Activated naive CD4-positive, alpha-beta T cell treated with anti-CD3 and anti-CD28 coated beads, Interleukin-2, amount 50 U/mL, for 72 hours (primary cell): ENCODE measurements around the gene ALX4. TPM values are rescaled to one million over a fixed set of nuclear protein-coding genes. Genes with fewer than 3 reads are reported as not detected.

Experiments used
- ATAC-seq, 2 donors: fragments of 150-1000 bp; cut with Tn5 transposase; 2 replicates each; pipeline ENCODE4 v1.10.0; 2021; ENCODE audit warnings: mild to moderate bottlenecking in 2 of 2, moderate library complexity in 2 of 2
- DNase-seq, 2 donors: peaks; one replicate each; pipeline ENCODE4 v3.0.0; 2021 to 2022; ENCODE audit warnings: low spot score in 2 of 2
- H3K27ac Mint-ChIP-seq, 2 donors: one replicate each; pipeline ENCODE4 v1.8.0; 2022; ENCODE audit warnings: mild to moderate bottlenecking in 2 of 2, mixed read lengths in 2 of 2
- H3K36me3 Mint-ChIP-seq, 2 donors: one replicate each; pipeline ENCODE4 v1.8.0; 2022; ENCODE audit warnings: mixed read lengths in 2 of 2
- H3K9me3 Mint-ChIP-seq, 2 donors: one replicate each; pipeline ENCODE4 v1.8.0; 2022; ENCODE audit warnings: mixed read lengths in 2 of 2
- total RNA-seq, 2 donors: library from RNA; stranded (reverse); gene quantifications; one replicate each; pipeline ENCODE4 v1.2.3, GENCODE V29; 2022

The ALX4 gene
- total RNA-seq, 2 donors from 2014 or later, result not detected

GRCh38 chr11:44310463-44311272 lies 729 bp upstream of the ALX4 start:
- ATAC-seq (no peak), DNase-seq (no peak)
- no peak overlapping the region for H3K27ac Mint-ChIP-seq
- peaks cover 0 to 4% of the 10 kb centered on the region in 2 donors for H3K9me3 Mint-ChIP-seq
- peaks cover 0 to 21% of the 10 kb centered on the region in 2 donors for H3K36me3 Mint-ChIP-seq

DNA sequence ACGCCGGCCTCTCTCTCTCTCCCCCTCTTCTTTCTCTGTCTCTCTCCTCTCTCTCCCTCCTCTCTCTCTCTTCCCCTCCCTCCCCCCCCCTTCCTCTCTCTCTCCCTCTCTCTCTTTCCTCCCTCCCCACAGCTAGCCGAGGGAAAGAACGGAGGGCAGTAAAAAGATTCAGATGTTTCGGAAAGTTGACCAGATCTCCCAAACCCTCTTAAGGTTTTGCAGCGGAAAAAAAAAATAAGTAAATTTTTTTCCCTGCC lies 195 bp upstream of the ALX4 start:
- peaks cover 0 to 4% of the 10 kb centered on the region in 2 donors for H3K9me3 Mint-ChIP-seq
- H3K36me3 Mint-ChIP-seq, result peaks cover 0 to 20% of the 10 kb centered on the region in 2 donors
- no peak overlapping the region for H3K27ac Mint-ChIP-seq
- DNase-seq (no peak), ATAC-seq (no peak)

GRCh38 chr11:44308923-44309477 lies 939 bp downstream of the ALX4 start:
- no peak for DNase-seq
- H3K36me3 Mint-ChIP-seq, result peaks cover 0 to 11% of the 10 kb centered on the region in 2 donors
- H3K27ac Mint-ChIP-seq, result peak overlapping the region in 1 of 2 donors; percentile 44
- ATAC-seq, result no peak
- H3K9me3 Mint-ChIP-seq, result no peaks in the 10 kb centered on the region

DNA sequence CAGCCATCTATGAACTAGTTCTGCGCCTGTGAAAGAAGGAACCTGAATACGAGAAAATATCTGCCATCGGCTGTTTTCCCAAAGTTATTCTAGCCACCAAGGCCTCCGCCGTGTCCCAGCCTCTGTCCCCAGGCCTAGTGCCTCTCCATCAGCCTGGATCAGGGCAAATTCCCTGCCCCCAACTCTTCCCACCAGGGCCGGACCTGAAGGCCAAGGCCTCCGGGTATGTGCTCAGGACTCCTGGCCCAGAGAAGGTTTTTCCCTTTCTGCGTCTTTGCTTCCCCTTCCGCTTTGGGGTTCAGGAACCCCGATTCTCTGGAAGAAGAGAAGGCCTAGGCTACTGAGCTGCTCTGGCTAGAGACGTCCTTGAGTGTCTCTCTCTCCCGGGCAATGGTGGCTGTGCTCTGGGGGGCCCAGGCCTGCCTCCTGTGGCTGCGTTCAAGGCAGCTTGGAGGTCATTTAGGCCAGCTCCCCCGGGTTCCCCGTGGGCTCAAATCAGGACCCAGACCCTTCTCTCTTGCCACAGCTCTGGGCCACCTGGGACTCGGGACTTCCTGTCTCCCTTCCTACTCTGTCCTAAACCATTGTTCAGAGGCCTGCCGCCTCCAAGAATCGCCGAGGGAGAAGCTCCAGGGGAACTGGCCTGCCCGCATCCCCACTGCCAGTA lies 1.6 kb downstream of the ALX4 start:
- H3K36me3 Mint-ChIP-seq, result peaks cover 0 to 6% of the 10 kb centered on the region in 2 donors
- no peak overlapping the region for H3K27ac Mint-ChIP-seq
- H3K9me3 Mint-ChIP-seq, result no peaks in the 10 kb centered on the region
- DNase-seq (no peak), ATAC-seq (no peak)

DNA sequence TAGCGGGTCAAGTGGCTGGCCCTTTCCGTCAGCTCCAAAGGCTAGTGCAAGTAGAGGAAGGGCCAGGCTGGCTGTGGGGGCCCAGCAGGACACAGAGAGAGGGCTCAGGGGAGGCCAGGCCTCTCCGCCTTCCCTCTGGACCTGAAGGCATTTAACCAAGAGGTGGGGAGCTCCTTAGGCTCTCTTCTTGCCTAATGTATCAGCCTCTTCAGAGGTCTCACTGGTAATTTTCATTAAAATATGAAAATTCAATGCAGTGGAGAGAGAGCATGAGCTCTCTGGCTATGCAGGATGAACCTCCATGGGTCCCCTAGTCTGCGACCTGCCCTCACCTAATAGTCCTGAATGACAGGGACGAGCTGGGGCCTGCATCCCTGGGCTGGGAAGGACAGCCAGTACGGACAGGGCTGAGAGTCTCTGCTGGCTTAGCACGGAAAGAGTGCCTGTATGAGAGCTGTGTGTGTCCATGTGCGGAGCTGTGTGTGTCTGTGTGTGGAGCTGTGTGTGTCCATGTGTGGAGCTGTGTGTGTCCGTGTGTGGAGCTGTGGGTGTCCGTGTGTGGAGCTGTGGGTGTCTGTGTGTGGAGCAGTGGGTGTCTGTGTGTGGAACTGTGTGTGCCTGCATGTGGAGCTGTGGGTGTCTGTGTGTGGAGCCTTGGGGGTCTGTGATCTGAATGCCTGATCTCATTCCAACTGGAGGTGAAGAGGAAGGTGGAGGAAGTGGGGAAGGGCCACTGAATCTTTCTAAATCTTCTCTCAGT lies 2.4 kb downstream of the ALX4 start:
- ATAC-seq (no peak), DNase-seq (no peak)
- peaks cover 0 to 6% of the 10 kb centered on the region in 2 donors for H3K36me3 Mint-ChIP-seq
- no peak overlapping the region for H3K27ac Mint-ChIP-seq
- H3K9me3 Mint-ChIP-seq, result no peaks in the 10 kb centered on the region

GRCh38 chr11:44306918-44307244 lies 3.1 kb downstream of the ALX4 start:
- no peak for ATAC-seq
- Mint-ChIP-seq H3K36me3 (peaks cover 0 to 6% of the 10 kb centered on the region in 2 donors), H3K9me3 (no peaks in the 10 kb centered on the region), H3K27ac (no peak overlapping the region)
- DNase-seq, result no peak

- no peak for DNase-seq
- peak; percentile 13 to 28 for ATAC-seq
- no peak overlapping the region for H3K27ac Mint-ChIP-seq
- peaks cover 0 to 6% of the 10 kb centered on the region in 2 donors for H3K36me3 Mint-ChIP-seq
- no peaks in the 10 kb centered on the region for H3K9me3 Mint-ChIP-seq
Measured at GRCh38 chr11:44306052-44306917, 3.7 kb downstream of the ALX4 start.

DNA sequence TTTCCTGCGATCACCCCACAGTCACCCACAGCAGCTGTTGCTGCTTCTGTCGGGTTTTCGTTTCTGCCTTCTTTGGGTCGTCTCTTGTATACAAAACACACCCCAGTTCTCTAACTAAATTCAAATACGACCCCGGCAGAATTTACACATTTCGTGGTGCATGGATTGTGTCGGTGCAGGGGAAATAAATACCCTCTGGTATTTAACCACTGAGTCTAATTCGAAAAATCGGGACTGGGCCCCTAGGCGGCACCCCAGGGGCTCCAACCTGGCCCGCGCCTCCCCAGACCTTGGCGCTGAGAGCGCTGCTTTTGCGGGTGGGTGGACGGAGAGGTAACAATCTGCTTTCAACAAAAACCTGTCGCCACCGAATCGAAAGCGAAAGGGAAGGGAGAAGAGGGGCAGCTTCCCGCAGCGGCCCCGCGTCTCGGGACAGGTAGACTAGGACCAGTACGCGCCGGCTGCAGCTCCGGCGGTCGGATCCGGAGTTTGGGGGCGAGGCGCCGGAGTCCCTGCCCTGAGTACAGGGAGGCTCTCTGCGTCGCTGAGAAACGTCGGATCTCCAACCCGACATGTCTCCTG lies 4.4 kb downstream of the ALX4 start:
- Mint-ChIP-seq H3K9me3 (no peaks in the 10 kb centered on the region), H3K27ac (no peak overlapping the region), H3K36me3 (peaks cover 0 to 6% of the 10 kb centered on the region in 2 donors)
- DNase-seq (no peak), ATAC-seq (peak; percentile 41 to 46)

DNA sequence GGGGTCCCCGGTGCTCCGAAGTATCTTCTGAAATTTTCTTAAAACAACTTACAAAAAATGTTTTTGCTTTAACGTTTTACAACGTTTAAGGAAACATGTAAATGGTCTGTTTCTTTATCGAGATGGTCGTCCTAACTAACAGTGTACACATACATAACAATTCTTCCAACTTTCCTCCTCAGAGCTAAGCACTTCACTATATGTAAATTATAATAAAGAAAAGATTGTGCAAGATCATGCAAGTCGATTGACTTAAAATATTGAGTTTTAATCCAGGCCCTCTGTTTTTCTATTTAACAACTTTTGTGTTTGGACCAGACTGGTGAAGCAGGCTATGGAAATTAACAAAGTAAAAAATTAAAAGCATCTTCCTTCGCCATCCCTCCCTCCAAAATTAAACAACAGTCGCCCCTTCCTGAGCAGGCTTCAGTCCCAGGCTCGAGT lies 4.9 kb downstream of the ALX4 start:
- ATAC-seq, result no peak
- no peak for DNase-seq
- H3K36me3 Mint-ChIP-seq, result peaks cover 0 to 6% of the 10 kb centered on the region in 2 donors
- no peak overlapping the region for H3K27ac Mint-ChIP-seq
- H3K9me3 Mint-ChIP-seq, result no peaks in the 10 kb centered on the region

DNA sequence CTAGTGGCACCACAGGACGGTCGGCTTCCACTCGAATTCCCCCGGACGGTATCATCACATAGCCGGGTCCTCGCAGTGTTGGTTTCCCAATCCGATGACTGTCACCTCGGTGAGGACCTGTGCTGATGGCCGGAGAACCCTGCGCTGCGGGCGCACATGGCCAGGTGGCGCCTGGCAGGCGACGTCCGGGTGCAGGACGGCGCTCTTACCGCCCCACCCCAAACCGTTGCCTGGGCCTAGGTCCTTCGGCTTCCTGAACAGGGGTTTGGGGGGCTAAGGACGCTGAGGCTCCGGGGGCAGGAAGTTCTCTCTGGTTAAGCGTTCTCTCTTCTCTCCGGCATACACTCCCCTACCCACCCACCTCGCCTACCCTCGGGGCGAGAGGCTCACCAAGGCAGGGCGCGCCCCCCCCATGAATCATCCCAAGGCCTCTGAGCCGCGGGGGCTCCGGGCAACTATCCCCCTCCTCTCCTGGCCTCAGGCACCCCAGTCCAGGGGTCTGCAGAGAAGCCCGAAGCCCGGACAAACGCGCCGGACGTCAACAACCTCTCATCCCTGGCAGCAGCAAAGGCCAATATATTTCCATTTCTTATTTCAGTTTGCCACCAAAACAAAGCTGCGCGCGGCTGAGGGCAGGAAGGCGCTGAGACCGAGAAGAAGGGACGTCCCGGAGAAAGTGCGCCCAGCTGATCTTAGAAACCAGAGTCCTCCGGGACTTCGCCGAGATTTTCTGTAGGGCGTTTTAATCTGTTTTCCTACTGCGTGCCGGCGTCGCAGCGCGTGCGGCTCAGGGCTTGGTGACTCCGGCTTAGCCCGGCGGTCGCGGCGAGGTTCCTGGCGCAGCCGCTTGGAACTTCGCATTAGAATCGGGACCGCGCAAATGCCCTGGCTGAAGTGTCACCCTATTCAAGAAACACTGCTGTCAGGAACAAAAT lies 5.6 kb downstream of the ALX4 start:
- ATAC-seq (no peak), DNase-seq (no peak)
- peaks cover 0 to 6% of the 10 kb centered on the region in 2 donors for H3K36me3 Mint-ChIP-seq
- no peak overlapping the region for H3K27ac Mint-ChIP-seq
- no peaks in the 10 kb centered on the region for H3K9me3 Mint-ChIP-seq

DNA sequence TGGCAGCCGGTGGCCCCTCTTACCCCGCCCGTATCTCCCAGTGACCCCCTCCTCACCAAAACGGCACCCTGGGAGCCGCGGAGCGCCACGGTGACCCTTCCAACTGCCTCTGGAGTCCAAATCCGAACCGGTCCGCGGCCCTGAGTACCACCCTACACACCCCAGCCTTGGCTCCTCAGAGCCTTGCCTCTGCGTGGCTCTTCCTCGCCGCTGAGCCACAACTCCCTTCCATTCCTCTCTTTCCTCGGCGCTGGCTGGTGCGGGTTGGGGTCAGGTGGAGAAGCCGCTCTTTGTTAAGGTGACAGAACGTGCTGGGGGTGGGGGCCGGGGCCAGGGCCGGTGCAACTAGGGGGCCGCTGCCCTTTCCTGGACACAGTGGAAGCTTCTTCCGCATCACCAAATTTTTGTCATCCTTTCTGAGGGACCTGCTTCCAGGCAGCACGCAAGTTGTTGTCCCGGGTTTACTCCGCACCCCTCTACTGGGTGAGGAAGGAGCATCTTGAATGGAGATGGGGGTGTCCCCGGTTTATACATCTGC lies 6.5 kb downstream of the ALX4 start:
- Mint-ChIP-seq H3K36me3 (peaks cover 0 to 6% of the 10 kb centered on the region in 2 donors), H3K27ac (no peak overlapping the region), H3K9me3 (no peaks in the 10 kb centered on the region)
- no peak for ATAC-seq
- DNase-seq, result no peak

GRCh38 chr11:44301564-44302271 lies 8.2 kb downstream of the ALX4 start:
- no peak overlapping the region for H3K27ac Mint-ChIP-seq
- ATAC-seq, result no peak
- DNase-seq, result no peak
- H3K9me3 Mint-ChIP-seq, result no peaks in the 10 kb centered on the region
- peaks cover 0 to 6% of the 10 kb centered on the region in 2 donors for H3K36me3 Mint-ChIP-seq

GRCh38 chr11:44300844-44301563 lies 8.9 kb downstream of the ALX4 start:
- DNase-seq (no peak), ATAC-seq (no peak)
- Mint-ChIP-seq H3K9me3 (no peaks in the 10 kb centered on the region), H3K27ac (no peak overlapping the region), H3K36me3 (peaks cover 0 to 6% of the 10 kb centered on the region in 2 donors)

GRCh38 chr11:44298862-44299261 lies 11.1 kb downstream of the ALX4 start:
- ATAC-seq (no peak), DNase-seq (no peak)
- Mint-ChIP-seq H3K36me3 (no peaks in the 10 kb centered on the region), H3K9me3 (no peaks in the 10 kb centered on the region), H3K27ac (no peak overlapping the region)
